Measurements from ENCODE around the gene ADK.

- TF ChIP-seq SIN3A (IDR thresholded peaks at IDR 0.05; ENCODE audit: borderline replicate concordance, insufficient read depth, low read length): no peak
- no peak for TF ChIP-seq POLR2AphosphoS5 (IDR thresholded peaks at IDR 0.05; ENCODE audit: low read depth, low read length)
- no peak for TF ChIP-seq TAF1 (IDR thresholded peaks at IDR 0.05; ENCODE audit: borderline replicate concordance, insufficient read depth, low read length)
Measured at GRCh38 chr10:74223755-74224529, 72.9 kb downstream of the ADK start.
